LNCaP clone FGC (cell line): ENCODE results near the gene MAP3K1.

ENCODE experiments used
- DNase-seq: peaks from one replicate; pipeline ENCODE4 v3.0.0-alpha.2; 2011; ENCODE audit warnings: low read depth
- H3K4me3 ChIP-seq: 2 replicates; pipeline ENCODE4 v1.5.1; 2011; ENCODE audit warnings: mild to moderate bottlenecking, low read depth, low read length, control low read depth
- CTCF ChIP-seq: IDR thresholded peaks from 2 replicates; pipeline ENCODE4 v1.5.1; 2012; ENCODE audit warnings: mild to moderate bottlenecking; ENCODE audit not compliant: control insufficient read depth, insufficient read depth; ENCODE audit errors: extremely low read depth

MAP3K1 gene

GRCh38 chr5:56938858-56939257 lies 123.5 kb downstream of the MAP3K1 start:
- TF ChIP-seq CTCF = no peak
- H3K4me3 ChIP-seq = no peak overlapping the region
- no peak for DNase-seq

- no peak for DNase-seq
- TF ChIP-seq CTCF = no peak
- no peak overlapping the region for H3K4me3 ChIP-seq
Observed at GRCh38 chr5:56941981-56942380, 126.6 kb downstream of the MAP3K1 start.
